ENCODE results near the gene PAPSS2.
A peak's percentile ranks its signal among the peaks of the same experiment; 100 is the strongest.

PAPSS2 gene

DNA sequence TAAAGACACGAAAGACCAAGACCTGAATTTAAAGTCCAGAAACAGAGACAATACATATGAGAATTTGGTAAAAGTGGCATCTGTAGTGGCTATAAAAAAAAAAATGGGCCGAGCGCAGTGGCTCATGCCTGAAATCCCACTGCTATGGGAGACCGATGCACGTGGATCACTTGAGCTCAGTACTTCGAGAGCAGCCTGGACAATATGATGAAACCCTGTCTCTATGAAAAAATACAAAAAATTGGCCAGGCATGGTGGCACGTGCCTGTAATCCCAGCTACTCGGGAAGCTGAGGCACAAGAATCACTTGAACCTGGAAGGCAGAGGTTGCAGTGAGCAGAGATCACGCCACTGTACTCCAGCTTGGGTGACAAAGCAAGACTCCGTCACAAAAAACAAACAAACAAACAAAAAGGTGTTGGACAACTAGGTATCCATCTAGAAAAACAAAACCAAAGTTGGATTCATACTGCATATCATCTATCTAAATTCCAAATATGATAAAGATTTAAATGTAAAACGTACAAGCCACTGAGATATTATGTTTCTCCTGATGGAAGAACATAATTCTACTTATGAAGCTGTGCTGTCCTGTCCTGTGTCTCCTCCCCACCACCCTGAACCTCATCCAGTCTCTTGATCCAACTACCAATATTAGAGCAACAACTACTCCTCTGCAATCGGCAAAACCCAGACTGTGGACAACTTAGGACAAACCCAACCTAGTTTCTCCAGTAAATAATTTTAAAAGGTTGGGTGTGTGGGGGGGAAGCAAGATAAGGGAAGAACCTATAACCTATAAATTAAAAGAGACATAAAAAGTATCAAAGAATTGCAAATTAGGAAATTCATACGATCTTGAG lies 104.6 kb downstream of the PAPSS2 start:
- Histone ChIP-seq H3K27me3 (ENCODE audit: insufficient read depth, low read length) (no peaks in the 10 kb centered on the region), H3K79me1 (ENCODE audit: low read length) (no peaks in the 10 kb centered on the region), H3K36me3 (ENCODE audit: control insufficient read depth in 1 of 2, insufficient read depth in 2 of 2, low read length in 2 of 2) (peaks cover 7 to 11% of the 10 kb centered on the region in 2 experiments), H3K9me3 (ENCODE audit: insufficient read depth, low read depth, low read length) (no peaks in the 10 kb centered on the region), H4K8ac (ENCODE audit: low read depth, low read length) (no peak overlapping the region), H2BK120ac (ENCODE audit: insufficient read depth, low read length, poor library complexity) (no peak overlapping the region), H3K23ac (ENCODE audit: low read length) (no peak overlapping the region), H3K4me1 (ENCODE audit: control insufficient read depth in 1 of 2, insufficient read depth in 2 of 2, low read length in 2 of 2) (no peaks in the 10 kb centered on the region), H3K18ac (ENCODE audit: low read length) (no peak overlapping the region), H2BK5ac (ENCODE audit: low read depth, low read length, poor library complexity) (no peak overlapping the region), H3K4me2 (ENCODE audit: low read length) (no peak overlapping the region), H4K91ac (ENCODE audit: low read depth, low read length) (no peak overlapping the region), H3K79me2 (ENCODE audit: control insufficient read depth, insufficient read depth, low read length, poor library complexity) (no peaks in the 10 kb centered on the region), H3K4ac (ENCODE audit: low read depth, low read length) (no peak overlapping the region), H3K4me3 (ENCODE audit: low read depth, low read length) (no peak overlapping the region), H3K9ac (ENCODE audit: low read length) (no peak overlapping the region), H3K14ac (ENCODE audit: low read length) (no peak overlapping the region), H3K27ac (ENCODE audit: low read depth, low read length) (no peak overlapping the region), H2AFZ (ENCODE audit: insufficient read depth, low read length, poor library complexity) (no peak overlapping the region), H2BK12ac (ENCODE audit: low read length) (no peak overlapping the region), H2AK5ac (ENCODE audit: low read length) (no peak overlapping the region), H4K12ac (ENCODE audit: low read depth, low read length) (no peak overlapping the region)
- DNase-seq: no peak
- WGBS (ENCODE audit: extremely low coverage, insufficient coverage, insufficient read length): no CpG with 5 or more reads among the region's 13 CpGs

DNA sequence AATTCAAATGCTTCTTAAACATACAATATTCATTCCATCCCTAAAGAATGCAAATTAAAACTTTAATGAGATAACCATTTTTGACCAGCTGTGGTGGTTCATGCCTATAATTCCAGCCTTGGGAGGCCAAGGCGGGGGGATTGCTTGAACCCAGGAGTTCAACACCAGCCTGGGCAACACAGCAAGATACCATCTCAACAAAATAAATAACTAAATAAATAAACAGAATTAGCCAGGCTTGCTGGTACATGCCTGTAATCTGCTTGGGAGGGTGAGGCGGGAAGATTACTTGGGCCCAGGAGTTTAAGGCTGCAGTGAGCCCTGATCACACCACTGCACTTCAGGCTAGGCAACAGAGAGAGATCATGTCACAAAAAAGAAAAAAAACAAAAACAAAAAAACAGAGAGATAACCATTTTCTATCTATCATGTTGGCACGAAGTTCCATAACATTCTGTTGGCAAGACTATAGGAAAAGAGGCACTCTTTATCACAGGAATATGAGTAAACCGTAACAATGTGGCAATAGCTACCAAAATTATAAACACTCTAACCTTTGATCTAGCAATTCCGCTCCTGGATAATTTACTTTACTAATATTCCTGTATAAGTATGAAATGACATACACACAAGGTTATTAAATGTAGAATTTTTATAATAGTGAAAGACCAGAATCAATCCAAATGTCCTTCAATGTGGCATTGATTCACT lies 106.1 kb downstream of the PAPSS2 start:
- Histone ChIP-seq H3K27me3 (ENCODE audit: insufficient read depth, low read length) (no peaks in the 10 kb centered on the region), H4K8ac (ENCODE audit: low read depth, low read length) (no peak overlapping the region), H3K9ac (ENCODE audit: low read length) (no peak overlapping the region), H2AFZ (ENCODE audit: insufficient read depth, low read length, poor library complexity) (no peak overlapping the region), H3K18ac (ENCODE audit: low read length) (no peak overlapping the region), H2BK120ac (ENCODE audit: insufficient read depth, low read length, poor library complexity) (no peak overlapping the region), H3K27ac (ENCODE audit: low read depth, low read length) (no peak overlapping the region), H2BK5ac (ENCODE audit: low read depth, low read length, poor library complexity) (no peak overlapping the region), H3K9me3 (ENCODE audit: insufficient read depth, low read depth, low read length) (no peaks in the 10 kb centered on the region), H3K36me3 (ENCODE audit: control insufficient read depth in 1 of 2, insufficient read depth in 2 of 2, low read length in 2 of 2) (peaks cover 6 to 7% of the 10 kb centered on the region in 2 experiments), H3K4me1 (ENCODE audit: control insufficient read depth in 1 of 2, insufficient read depth in 2 of 2, low read length in 2 of 2) (no peaks in the 10 kb centered on the region), H4K91ac (ENCODE audit: low read depth, low read length) (no peak overlapping the region), H2AK5ac (ENCODE audit: low read length) (no peak overlapping the region), H4K12ac (ENCODE audit: low read depth, low read length) (no peak overlapping the region), H3K79me1 (ENCODE audit: low read length) (no peaks in the 10 kb centered on the region), H3K23ac (ENCODE audit: low read length) (no peak overlapping the region), H2BK12ac (ENCODE audit: low read length) (no peak overlapping the region), H3K4me3 (ENCODE audit: low read depth, low read length) (no peak overlapping the region), H3K4ac (ENCODE audit: low read depth, low read length) (no peak overlapping the region), H3K79me2 (ENCODE audit: control insufficient read depth, insufficient read depth, low read length, poor library complexity) (no peaks in the 10 kb centered on the region), H3K14ac (ENCODE audit: low read length) (no peak overlapping the region), H3K4me2 (ENCODE audit: low read length) (no peak overlapping the region)
- no peak for DNase-seq
- WGBS (ENCODE audit: extremely low coverage, insufficient coverage, insufficient read length): no CpG with 5 or more reads among the region's 5 CpGs

DNA sequence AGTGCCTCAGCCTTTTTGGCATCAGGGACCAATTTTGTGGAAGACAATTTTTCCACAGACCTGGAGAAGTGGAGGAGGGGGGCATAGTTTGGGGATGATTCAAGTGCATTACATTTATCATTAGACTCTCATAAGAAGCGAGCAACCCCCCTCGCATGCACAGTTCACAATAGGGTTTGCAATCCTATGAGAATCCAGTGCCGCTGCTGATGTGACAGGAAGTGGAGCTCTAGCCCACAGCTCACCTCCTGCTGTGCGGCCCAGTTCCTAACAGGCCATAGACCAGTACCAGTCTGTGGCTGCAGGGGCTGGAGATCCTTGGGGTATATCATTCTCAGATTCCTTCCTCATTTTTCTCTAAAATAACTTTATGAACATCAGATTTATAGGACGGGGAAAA lies 107.6 kb downstream of the PAPSS2 start:
- Histone ChIP-seq H3K4me2 (ENCODE audit: low read length) (no peak overlapping the region), H3K79me2 (ENCODE audit: control insufficient read depth, insufficient read depth, low read length, poor library complexity) (no peaks in the 10 kb centered on the region), H2AK5ac (ENCODE audit: low read length) (no peak overlapping the region), H2AFZ (ENCODE audit: insufficient read depth, low read length, poor library complexity) (no peak overlapping the region), H3K4me1 (ENCODE audit: control insufficient read depth in 1 of 2, insufficient read depth in 2 of 2, low read length in 2 of 2) (no peaks in the 10 kb centered on the region), H3K18ac (ENCODE audit: low read length) (no peak overlapping the region), H3K9ac (ENCODE audit: low read length) (no peak overlapping the region), H3K14ac (ENCODE audit: low read length) (no peak overlapping the region), H4K12ac (ENCODE audit: low read depth, low read length) (no peak overlapping the region), H2BK120ac (ENCODE audit: insufficient read depth, low read length, poor library complexity) (no peak overlapping the region), H2BK5ac (ENCODE audit: low read depth, low read length, poor library complexity) (no peak overlapping the region), H3K4me3 (ENCODE audit: low read depth, low read length) (no peak overlapping the region), H3K23ac (ENCODE audit: low read length) (no peak overlapping the region), H4K91ac (ENCODE audit: low read depth, low read length) (no peak overlapping the region), H3K79me1 (ENCODE audit: low read length) (no peaks in the 10 kb centered on the region), H3K27ac (ENCODE audit: low read depth, low read length) (no peak overlapping the region), H3K4ac (ENCODE audit: low read depth, low read length) (no peak overlapping the region), H3K27me3 (ENCODE audit: insufficient read depth, low read length) (no peaks in the 10 kb centered on the region), H4K8ac (ENCODE audit: low read depth, low read length) (no peak overlapping the region), H3K9me3 (ENCODE audit: insufficient read depth, low read depth, low read length) (no peaks in the 10 kb centered on the region), H3K36me3 (ENCODE audit: control insufficient read depth in 1 of 2, insufficient read depth in 2 of 2, low read length in 2 of 2) (peaks cover 6 to 7% of the 10 kb centered on the region in 2 experiments), H2BK12ac (ENCODE audit: low read length) (no peak overlapping the region)
- no peak for DNase-seq
- no CpG with 5 or more reads among the region's 5 CpGs for WGBS (ENCODE audit: extremely low coverage, insufficient coverage, insufficient read length)

DNA sequence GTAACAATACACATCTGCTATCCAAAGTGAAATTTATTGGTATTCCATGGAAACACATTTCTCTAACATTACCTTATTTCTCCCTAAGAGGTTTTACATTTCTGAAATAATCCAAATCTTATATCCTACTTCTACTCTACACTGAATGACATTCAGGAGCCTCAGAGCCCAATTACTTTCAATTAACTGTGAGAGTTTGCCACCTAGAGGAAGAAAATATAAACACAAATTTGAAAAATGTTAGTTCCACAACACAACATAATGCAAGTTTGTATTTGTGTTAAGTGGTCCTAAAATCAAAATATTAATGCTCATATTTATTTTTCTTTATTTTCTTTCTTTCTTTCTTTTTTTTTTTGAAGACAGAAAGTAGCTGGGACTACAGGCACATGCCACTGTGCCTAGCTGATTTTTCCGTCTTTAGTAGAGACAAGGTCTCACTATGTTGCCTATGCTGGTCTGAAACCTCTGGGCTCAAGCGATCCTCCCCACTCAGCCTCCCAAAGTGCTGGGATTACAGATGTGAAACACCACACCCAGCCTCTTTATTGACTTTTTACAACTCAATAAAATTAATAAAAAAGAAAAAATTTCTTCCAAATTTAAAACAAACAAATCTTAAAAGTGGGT lies 112.3 kb downstream of the PAPSS2 start:
- H3K9ac ChIP-seq (ENCODE audit: low read length): no peak overlapping the region
- no peak overlapping the region for H2BK120ac ChIP-seq (ENCODE audit: insufficient read depth, low read length, poor library complexity)
- H2AFZ ChIP-seq (ENCODE audit: insufficient read depth, low read length, poor library complexity): no peak overlapping the region
- H2BK12ac ChIP-seq (ENCODE audit: low read length): no peak overlapping the region
- no peak overlapping the region for H3K4ac ChIP-seq (ENCODE audit: low read depth, low read length)
- H3K4me3 ChIP-seq (ENCODE audit: low read depth, low read length): no peak overlapping the region
- H3K4me1 ChIP-seq (ENCODE audit: control insufficient read depth in 1 of 2, insufficient read depth in 2 of 2, low read length in 2 of 2): no peaks in the 10 kb centered on the region
- H3K14ac ChIP-seq (ENCODE audit: low read length): no peak overlapping the region
- no peaks in the 10 kb centered on the region for H3K79me1 ChIP-seq (ENCODE audit: low read length)
- DNase-seq: peak in 1 of 2 donors; percentile 74
- no peak overlapping the region for H3K27ac ChIP-seq (ENCODE audit: low read depth, low read length)
- WGBS (ENCODE audit: extremely low coverage, insufficient coverage, insufficient read length): no CpG with 5 or more reads among the region's 2 CpGs
- no peaks in the 10 kb centered on the region for H3K79me2 ChIP-seq (ENCODE audit: control insufficient read depth, insufficient read depth, low read length, poor library complexity)
- no peak overlapping the region for H3K18ac ChIP-seq (ENCODE audit: low read length)
- H4K8ac ChIP-seq (ENCODE audit: low read depth, low read length): no peak overlapping the region
- no peak overlapping the region for H2BK5ac ChIP-seq (ENCODE audit: low read depth, low read length, poor library complexity)
- no peak overlapping the region for H3K23ac ChIP-seq (ENCODE audit: low read length)
- no peak overlapping the region for H2AK5ac ChIP-seq (ENCODE audit: low read length)
- H4K12ac ChIP-seq (ENCODE audit: low read depth, low read length): no peak overlapping the region
- H3K4me2 ChIP-seq (ENCODE audit: low read length): no peak overlapping the region
- H3K9me3 ChIP-seq (ENCODE audit: insufficient read depth, low read depth, low read length): no peaks in the 10 kb centered on the region
- no peaks in the 10 kb centered on the region for H3K27me3 ChIP-seq (ENCODE audit: insufficient read depth, low read length)
- H3K36me3 ChIP-seq (ENCODE audit: control insufficient read depth in 1 of 2, insufficient read depth in 2 of 2, low read length in 2 of 2): peaks cover 7 to 11% of the 10 kb centered on the region in 2 experiments
- no peak overlapping the region for H4K91ac ChIP-seq (ENCODE audit: low read depth, low read length)

All from trophoblast cell (in vitro differentiated cells and primary cell).